ENCODE results near the gene ADCK2. TPM values are rescaled to one million over a fixed set of nuclear protein-coding genes. Genes with fewer than 3 reads are reported as not detected.
A peak's percentile ranks its signal among the peaks of the same experiment; 100 is the strongest.
"Not testable (repeated sequence)": the region's sequence is repeated elsewhere in the genome, so short reads cannot be mapped to it uniquely, and the experiment has no call there.

The ADCK2 gene
- total RNA-seq, 1 experiment from 2014 or later: 43.5 TPM

DNA sequence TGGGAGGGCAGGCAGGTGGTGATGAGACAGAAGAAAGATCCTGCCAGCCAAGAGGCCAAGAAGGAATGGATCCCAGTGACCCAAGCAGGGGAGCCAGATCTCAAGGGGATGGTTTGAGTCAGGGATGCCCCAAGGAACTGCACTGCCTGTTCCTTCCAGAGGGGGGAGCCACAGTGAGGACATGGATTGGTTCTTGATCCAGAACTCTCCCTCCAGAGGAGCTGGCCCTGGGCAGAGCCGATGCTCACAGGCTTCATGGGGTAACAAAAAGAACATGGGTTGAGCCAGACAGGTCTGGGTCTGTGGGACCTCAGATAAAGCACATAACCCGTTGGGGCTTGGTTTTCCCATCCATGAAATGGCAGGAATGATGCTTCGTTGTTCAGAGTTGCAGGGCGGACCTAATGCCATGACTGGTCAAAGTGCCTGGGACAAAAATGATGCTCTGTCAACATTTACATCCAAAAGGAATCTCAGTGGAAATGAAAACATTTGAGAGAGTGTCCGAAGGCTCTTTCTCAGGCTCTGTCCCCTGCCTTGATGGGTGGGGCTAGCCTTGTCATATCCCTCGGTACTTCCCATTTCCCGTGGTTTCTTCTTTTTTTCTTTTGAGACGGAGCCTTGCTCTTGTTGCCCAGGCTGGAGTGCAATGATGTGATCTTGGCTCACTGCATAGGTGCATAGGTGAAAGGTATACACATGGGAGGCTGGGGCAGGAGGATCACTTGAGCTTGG lies 27.4 kb upstream of the ADCK2 start:
- DNase-seq (ENCODE audit: low spot score): no peak

DNA sequence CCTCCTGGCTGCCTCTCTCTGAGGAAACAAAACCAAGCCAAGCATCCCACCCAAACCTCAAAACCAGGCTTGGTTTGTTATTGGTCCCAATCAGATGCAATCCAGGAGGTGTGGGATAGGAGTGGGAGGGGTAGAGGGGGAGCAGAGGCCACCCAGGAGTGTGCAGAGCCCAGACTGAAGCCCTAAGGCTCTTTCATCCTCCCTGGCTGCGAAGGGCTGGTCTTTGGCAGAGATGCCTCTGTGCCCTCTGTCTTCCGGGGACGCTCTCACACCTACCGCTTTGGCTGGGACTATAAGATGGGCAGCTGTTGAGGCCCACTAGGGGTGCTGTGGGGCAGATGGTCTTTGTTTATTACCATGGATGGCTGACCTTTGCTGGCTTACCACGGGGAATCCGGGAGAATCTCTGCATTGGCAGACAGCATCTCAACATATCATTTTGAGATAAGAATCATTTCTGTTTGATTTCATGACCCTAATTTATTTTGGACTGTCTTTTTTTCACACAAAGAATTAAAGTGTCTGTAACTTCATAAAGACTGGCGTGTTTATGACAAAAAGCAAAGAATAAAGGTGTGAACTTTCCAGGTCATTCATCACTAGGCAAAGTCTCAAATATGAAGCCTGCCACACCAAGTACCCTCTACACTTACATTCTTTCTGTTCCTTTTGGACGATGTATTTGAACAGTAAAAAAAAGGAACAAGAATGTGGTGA lies 25.7 kb upstream of the ADCK2 start:
- DNase-seq (ENCODE audit: low spot score): peak; percentile 70

DNA sequence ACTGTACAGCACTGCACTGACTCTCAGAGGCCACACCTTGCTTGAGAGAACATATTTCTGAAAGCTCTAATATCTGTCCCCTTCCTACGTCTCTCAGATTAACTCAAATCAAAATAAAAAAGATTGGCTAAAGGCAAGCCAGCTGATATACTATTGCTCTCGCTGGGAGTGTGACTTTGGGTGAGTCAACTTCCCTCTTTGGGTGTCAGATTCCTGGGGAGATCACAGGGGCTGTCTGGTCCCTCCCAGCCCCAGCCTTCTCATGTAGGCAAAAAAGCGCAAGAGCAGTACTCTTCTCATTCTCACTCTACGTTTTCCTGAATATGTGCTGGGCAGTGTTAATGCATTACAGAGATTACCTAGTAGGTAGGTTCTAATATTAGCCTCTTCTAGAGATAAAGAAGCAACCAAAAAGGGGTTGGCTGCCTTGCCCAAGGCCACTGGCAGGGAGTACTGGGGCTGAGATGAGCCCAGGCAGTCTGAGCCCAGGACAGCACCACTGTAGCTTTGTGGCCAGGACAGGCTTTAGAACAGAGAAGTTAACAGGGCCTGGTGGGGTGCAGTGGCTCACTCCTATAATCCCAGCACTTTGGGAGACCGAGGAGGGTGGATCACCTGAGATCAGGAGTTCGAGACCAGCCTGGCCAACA lies 23.1 kb upstream of the ADCK2 start:
- no peak for DNase-seq (ENCODE audit: low spot score)

DNA sequence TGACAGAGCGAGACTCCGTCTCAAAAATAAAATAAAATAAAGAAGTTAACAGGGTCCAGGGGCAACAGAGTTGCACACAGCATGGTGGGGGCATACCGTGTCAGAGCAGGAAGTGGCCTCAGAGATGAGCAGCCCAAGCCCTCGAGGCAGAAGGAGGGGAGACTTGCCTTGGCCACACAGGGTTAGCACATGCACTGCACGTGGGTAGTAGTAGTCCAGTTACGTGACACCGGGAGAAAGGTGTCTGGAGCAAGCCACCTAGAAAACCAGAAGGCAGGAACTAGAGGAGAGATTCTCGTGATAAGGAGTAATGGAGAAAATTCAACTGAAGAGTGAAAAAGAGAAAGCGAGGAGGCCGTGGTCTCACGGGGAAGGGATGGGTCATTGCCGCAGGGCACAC lies 22.4 kb upstream of the ADCK2 start:
- no peak for DNase-seq (ENCODE audit: low spot score)

DNA sequence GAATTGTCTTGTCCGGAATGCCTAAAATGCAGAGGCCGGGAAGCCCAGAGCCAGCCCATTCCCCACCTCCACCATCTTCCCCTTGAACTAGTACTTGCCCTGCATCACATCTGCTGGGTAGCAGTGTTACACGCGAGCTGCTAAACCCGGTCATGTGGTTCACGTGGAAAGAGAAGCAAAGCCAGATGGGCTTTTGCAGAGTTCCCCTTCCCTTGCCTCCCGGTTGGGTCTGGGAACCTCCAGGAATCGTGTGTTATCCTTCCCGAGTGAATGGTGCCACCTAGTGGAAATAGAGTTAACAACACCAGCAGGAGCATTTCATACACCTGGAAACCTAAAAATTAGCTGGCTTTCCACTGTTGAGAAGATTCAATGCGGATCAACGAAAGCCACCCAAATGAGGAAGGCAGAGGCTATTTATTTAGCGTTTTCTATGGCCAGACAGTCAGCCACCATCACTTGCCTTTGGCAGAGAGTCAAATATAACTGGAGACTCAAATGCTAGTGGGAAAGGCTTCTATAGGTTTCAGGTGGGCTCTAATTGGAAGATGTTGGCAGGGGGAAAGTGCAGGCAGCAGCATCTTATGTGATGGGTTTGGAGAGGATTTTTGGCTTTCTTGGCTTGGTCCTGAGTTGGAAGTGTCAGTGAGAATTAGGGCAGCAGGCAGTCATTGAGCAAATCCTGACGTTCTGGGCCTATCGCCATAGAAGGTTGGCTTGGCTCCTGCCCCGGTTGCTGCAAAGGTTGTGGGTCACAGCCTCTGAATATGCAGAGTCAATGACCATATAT lies 19.2 kb upstream of the ADCK2 start:
- peak; percentile 84 for DNase-seq (ENCODE audit: low spot score)

DNA sequence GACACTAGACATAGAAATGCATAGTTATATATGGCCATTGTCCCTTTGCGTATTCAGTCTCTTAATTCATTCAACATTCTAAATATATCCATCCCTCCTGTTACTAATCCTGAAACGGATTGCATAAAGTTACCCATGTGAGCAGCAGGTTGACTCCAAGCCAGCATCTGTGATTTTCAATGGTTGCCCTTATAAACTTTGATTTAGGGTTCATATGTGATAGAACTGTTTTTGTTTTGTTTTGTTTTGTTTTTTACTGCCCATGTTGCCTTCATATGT lies 18.7 kb upstream of the ADCK2 start:
- no peak for DNase-seq (ENCODE audit: low spot score)

DNA sequence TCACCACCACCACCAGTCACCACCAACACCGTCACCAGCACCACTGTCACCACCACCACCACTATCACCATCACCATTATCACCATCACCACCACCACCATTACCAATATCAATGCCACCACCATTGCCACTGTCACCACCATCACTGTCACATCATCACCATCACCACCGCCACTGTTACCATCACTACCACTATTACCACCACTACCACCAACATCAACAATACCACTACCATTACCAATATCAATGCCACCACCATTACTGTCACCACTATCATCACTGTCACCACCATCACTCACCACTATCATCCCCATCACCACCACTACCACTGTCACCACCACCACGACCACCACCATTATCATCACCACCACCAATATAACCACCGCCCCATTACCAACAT lies 18.1 kb upstream of the ADCK2 start:
- DNase-seq (ENCODE audit: low spot score): no peak

DNA sequence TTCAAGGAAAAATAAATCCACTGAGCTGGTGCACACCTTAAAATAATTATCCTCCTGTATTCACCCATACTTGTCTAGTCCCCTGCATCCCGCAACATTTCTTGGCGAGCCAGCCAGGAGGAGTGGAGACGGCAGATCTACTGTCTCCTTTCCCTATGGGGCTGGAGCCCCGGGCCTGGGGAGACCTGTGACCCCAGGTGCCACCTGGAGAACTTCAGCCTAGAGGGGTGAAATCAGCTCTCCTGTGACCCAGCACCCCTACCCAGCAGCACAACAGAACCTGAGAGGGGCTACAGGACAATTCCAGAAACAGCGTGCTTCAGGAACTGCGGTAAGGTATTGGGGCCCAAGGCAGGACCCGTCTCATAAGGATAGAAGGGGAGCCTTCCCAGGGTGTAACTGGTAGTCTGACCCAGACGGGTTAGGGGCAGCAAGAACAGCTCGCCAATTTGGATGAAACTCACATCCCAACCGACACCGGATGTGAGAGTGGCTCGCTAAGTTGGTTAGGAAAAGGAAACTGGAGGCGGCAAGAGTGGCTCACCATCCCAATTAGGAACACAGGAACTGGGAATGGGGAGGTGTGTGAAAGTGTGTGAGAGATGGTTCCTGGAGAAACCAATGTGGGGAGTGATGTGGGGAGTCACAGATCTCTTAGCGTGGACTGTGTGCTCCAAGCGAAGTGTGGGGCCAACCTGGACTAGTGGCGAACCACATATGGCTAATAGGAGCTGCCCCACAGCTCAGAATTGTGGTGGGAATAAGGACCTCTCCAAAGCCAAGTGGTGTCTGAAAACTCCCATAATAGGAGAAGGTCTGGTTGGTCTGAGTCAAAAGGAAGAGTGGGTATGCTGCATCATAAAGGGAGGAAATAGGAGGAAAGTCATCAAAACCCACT lies 17.0 kb upstream of the ADCK2 start:
- DNase-seq (ENCODE audit: low spot score): no peak

DNA sequence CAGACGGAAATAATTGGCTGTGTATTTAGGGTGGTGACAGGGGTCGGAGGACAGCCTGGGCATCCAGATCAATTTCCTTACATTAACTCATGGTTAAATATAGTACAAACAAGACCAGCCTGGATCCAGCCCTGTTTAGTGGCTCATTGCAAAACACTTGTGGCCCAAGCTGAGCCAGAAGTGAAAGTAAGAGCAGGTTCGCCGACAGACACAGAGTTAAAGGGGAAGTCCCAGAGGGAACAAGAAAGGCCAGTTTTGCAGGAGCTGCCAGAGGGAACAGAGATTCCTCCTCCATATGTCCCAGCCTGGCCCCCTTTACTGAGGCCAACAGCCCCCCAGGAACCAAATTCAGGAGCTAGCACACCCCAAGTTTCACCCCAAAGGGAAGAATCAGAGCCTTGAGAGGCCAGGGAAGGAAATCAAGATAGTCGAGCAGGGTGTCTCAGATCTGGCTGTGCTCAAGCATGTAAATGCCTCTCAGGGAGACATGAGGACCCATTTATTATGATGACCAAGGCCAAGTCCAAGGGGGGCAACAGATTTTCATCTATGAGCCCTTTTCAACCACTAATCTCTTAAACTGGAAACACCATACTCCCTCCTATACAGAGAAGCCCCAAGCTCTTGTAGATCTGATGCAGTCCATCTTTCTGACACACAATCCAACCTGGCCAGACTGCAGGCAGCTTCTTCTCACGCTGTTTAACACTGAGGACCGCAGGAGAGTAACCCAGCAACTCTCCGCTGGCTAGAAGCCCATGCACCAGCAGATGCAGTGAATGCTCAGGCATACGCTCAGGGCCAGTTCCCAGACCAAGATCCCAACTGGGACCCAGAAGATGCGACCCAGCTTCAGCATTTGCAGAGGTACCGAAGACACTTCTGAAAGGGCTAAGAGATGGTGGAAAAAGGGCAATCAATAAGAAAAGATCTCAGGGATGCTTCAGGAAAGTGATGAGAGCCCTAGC lies 15.9 kb upstream of the ADCK2 start:
- DNase-seq (ENCODE audit: low spot score): peak; percentile 87

DNA sequence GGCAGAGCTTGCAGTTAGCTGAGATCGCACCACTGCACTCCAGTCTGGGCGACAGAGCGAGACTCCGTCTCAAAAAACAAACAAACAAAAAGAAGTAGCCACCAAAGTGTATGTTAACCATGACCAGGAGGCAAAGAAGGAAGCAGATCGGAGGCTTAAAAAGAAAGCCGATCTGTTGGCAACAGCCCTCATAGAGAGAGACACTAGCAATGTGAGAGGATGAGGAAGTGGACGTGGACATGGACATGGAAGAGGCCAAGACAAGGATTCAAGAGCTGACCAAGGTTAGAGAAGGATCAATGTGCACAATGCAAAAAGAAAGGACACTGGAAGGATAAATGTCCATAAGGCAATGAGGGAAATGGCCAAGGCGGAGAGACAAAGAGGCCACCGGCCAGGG lies 14.9 kb upstream of the ADCK2 start:
- no peak for DNase-seq (ENCODE audit: low spot score)

DNA sequence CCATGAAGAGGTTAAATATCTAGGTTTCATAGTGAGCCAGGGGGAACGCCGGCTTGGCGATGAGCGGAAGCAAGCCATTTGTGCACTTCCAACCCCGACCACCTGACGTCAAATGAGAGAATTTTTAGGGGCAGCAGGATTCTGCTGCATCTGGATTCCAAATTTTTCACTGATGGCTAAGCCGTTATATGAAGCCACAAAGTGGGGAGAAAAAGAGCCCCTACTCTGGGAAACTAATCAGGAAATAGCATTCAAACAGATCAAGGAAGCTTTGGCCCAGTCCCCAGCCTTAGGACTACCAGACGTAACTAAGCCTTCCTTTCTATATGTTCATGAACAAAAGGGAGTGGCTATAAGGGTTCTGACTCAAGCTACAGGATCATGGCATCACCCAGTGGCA lies 12.9 kb upstream of the ADCK2 start:
- DNase-seq (ENCODE audit: low spot score): no peak

DNA sequence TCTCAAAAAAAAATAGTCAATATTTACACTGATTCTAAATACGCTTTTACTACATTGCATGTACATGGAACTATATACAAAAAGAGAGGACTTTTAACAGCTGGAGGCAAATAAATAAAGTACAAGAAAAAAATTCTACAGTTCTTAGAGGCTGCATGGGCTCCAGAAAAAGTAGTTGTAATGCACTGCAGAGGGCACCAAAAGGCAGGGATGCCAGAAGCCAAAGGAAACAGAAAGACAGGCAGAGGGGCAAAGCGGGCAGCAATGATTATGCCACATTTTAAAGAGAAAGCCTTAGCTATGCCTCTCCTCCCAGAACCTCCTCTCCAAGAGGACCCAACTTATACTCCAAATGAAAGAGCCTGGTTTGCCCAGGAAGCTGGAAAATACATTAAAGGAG lies 11.6 kb upstream of the ADCK2 start:
- DNase-seq (ENCODE audit: low spot score): no peak

DNA sequence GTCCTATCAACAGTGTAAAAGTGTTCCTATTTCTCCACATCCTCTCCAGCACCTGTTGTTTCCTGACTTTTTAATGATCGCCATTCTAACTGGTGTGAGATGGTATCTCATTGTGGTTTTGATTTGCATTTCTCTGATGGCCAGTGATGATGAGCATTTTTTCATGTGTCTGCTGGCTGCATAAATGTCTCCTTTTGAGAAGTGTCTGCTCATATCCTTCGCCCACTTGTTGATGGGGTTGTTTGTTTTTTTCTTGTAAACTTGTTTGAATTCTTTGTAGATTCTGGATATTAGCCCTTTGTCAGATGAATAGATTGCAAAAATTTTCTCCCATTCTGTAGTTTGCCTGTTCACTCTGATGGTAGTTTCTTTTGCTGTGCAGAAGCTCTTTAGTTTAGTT lies 9.8 kb upstream of the ADCK2 start:
- not testable (repeated sequence) for DNase-seq (ENCODE audit: low spot score)

DNA sequence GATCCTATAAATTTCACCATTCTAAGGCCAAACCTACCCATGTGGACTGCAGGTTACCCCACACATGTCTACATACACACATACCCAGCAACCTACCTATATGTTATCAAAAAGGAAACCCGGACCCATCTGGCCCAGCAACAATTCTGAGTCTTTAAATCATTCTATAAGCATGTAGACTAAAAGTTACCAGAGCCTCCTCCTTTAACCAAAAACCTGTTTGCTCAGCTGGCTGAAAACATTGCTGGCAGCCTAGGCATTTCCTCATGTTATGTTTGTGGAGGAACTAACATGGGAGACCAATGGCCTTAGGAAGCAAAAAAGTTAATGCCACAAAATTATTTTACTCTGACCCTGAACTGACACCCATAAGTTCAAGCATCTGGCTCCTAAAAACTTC lies 5.3 kb upstream of the ADCK2 start:
- DNase-seq (ENCODE audit: low spot score): no peak

DNA sequence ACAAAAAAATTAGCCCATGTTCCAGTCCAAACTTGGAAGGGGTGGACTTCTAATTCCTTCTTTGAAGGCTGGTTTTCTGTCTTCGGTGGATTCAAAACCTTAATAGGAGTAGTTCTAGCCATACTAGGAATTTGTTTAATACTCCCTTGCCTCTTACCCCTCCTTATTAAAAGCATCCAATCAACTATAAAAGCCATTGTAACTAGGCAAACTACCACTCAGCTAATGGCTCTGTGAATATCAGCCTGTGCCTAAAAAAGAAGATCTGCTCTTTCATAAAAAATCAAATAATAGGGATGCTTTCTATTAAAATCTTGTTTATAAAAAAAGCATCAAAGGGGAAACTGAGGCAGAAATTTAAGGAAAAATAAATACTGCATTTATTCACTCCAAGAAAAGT lies 4.1 kb upstream of the ADCK2 start:
- no peak for DNase-seq (ENCODE audit: low spot score)

DNA sequence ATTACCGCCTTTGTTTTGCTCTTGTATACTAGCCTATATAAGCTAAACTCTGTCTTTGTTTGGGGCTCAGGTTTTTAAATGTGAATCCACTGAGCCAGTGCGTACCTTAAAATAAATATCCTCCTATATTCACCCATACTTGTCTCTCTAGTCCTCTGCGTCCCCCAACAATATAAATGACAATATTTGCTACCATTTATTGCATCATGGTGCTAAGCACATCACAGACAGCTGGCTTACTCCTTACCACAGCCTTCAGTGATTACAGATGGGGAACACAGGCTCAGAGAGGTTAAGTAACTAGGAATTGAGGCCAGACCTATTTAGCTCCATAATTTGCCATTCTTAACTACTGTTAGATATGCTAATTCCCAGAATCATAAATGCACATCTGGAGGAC lies 3.4 kb upstream of the ADCK2 start:
- DNase-seq (ENCODE audit: low spot score): no peak

DNA sequence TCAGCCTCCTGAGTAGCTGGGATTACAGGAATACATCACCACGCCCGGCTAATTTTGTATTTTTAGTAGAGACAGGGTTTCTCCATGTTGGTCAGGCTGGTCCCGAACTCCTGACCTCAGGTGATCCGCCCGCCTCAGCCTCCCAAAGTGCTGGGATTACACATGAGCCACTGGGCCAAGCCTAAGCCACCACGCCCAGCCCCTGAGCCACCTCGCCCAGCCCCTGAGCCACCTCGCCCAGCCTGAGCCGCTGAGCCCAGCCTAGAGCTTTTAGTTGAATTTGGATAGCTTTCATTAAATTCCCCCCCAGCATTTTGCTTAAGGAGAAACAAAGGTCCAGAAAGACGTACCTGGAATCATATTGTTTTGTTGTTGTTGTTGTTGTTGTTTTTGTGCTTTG lies 2.9 kb upstream of the ADCK2 start:
- not testable (repeated sequence) for DNase-seq (ENCODE audit: low spot score)

DNA sequence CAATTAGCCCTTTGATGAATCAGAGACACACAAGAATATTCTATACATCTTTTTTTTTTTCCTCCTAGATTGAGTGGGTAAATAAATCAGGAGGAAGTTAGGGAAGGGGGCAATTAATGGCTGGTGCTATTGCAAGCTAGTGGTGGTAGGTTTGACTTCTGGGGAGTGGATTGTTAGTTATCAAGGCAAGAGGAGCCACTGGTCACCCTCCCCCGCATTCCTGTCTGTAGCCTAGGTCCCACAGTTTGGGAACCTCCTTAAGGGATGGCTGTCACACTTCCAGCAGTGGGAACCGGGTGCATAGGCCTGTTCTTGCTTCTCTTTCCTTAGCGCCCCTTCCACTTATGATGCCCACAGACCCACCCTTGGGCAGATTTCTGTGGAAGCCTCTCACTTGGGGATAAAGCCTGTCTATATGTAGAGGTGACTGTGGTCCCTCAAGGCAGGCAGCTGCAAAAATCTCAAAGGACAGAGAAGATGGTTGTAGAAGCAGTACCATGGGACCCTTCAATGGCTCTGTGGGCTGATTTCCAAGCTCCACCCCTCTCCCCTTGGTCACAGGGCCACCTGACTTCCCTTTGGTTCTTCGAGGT lies 2.3 kb upstream of the ADCK2 start:
- no peak for DNase-seq (ENCODE audit: low spot score)

DNA sequence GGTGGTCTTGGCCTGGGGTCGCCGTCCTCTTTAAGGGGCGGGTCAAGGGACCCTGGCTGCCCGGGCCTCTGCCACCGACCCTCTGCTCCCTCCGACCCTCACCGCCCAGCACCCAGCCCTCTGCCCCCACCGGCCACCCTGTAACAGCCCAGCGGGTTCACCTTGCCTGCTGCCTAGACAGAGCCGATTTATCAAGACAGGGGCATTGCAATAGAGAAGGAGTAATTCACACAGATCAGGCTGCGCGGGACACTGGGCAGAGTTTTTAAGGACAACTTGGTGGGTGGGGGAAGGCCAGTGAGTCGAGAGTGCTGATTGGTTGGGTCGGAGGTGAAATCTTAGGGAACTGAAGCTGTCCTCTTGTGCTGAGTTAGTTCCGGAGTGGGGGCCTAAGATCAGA lies 779 bp upstream of the ADCK2 start:
- DNase-seq (ENCODE audit: low spot score): no peak

Measured in HT-29 (cell line).